OCI-LY1 (cell line): ENCODE measurements around the gene PSEN1.

Source experiments
- H2AFZ ChIP-seq: fragments of 200-600 bp; sonication (generic), shearing (Covaris generic); 2 replicates; pipeline ENCODE4 v1.6.0; 2014; ENCODE audit warnings: antibody characterized with exemption, mild to moderate bottlenecking, low read length
- H3F3A ChIP-seq: fragments of 200-600 bp; sonication (generic), shearing (Covaris generic); 2 replicates; pipeline ENCODE4 v1.6.0; 2014; ENCODE audit warnings: mild to moderate bottlenecking, antibody characterized with exemption, low read length, moderate library complexity; ENCODE audit not compliant: insufficient read depth
- H3K27ac ChIP-seq: fragments of 200-600 bp; sonication (generic); 2 replicates; pipeline ENCODE4 v1.5.1; 2014; ENCODE audit warnings: low read length, mixed run types, mild to moderate bottlenecking, low read depth; ENCODE audit not compliant: poor library complexity, severe bottlenecking
- H3K27me3 ChIP-seq: fragments of 200-600 bp; sonication (generic); 2 replicates; pipeline ENCODE4 v1.6.0; 2014; ENCODE audit warnings: antibody characterized with exemption, mild to moderate bottlenecking, low read length, moderate library complexity; ENCODE audit not compliant: insufficient read depth
- H3K36me3 ChIP-seq: fragments of 200-600 bp; sonication (generic); 2 replicates; pipeline ENCODE4 v1.6.1; 2014; ENCODE audit warnings: mild to moderate bottlenecking, antibody characterized with exemption, low read length, moderate library complexity, mixed read lengths; ENCODE audit not compliant: insufficient read depth
- H3K4me1 ChIP-seq: fragments of 200-600 bp; sonication (generic); 2 replicates; pipeline ENCODE4 v1.5.1; 2014; ENCODE audit warnings: mild to moderate bottlenecking, low read length, moderate library complexity; ENCODE audit not compliant: insufficient read depth, severe bottlenecking
- H3K4me2 ChIP-seq: fragments of 200-600 bp; sonication (generic), shearing (Covaris generic); 2 replicates; pipeline ENCODE4 v1.6.1; 2014; ENCODE audit warnings: low read length
- H3K4me3 ChIP-seq: fragments of 200-600 bp; sonication (generic); 2 replicates; pipeline ENCODE4 v1.5.1; 2014; ENCODE audit warnings: low read length, low read depth, mild to moderate bottlenecking, mixed read lengths; ENCODE audit not compliant: poor library complexity, severe bottlenecking
- H3K79me2 ChIP-seq: fragments of 200-600 bp; shearing (Covaris generic); 2 replicates; pipeline ENCODE4 v1.6.1; 2016; ENCODE audit warnings: mixed run types, low read length, mixed read lengths; ENCODE audit not compliant: insufficient read depth
- H3K9ac ChIP-seq: fragments of 200-600 bp; sonication (generic), shearing (Covaris generic); 2 replicates; pipeline ENCODE4 v1.6.1; 2014; ENCODE audit warnings: mild to moderate bottlenecking, low read length, mixed read lengths
- H3K9me2 ChIP-seq: fragments of 200-600 bp; sonication (generic), shearing (Covaris generic); 2 replicates; pipeline ENCODE4 v1.6.1; 2014; ENCODE audit warnings: low read depth, mild to moderate bottlenecking, low read length, mixed read lengths
- H3K9me3 ChIP-seq: fragments of 200-600 bp; shearing (Covaris generic); 2 replicates; pipeline ENCODE4 v1.6.1; 2014; ENCODE audit warnings: low read length, mixed read lengths
- H4K20me1 ChIP-seq: fragments of 200-600 bp; sonication (generic), shearing (Covaris generic); 2 replicates; pipeline ENCODE4 v1.6.0; 2016; ENCODE audit warnings: mild to moderate bottlenecking, low read length; ENCODE audit not compliant: insufficient read depth
- CTCF ChIP-seq: fragments of 200-600 bp; sonication (generic), shearing (Covaris generic); IDR thresholded peaks from 2 replicates; pipeline ENCODE4 v1.5.1; 2017; ENCODE audit warnings: mild to moderate bottlenecking, antibody characterized with exemption, low read length, moderate library complexity, mixed read lengths
- EZH2 ChIP-seq: fragments of 200-600 bp; sonication (generic), shearing (Covaris generic); IDR thresholded peaks from 2 replicates; pipeline ENCODE4 v1.8.0; 2017; ENCODE audit warnings: borderline replicate concordance, mixed run types, mild to moderate bottlenecking, antibody characterized with exemption, low read length, moderate library complexity, mixed read lengths

The PSEN1 gene

GRCh38 chr14:73105727-73106126, 30.6 kb upstream of the PSEN1 start:
- peaks cover 89% of the 10 kb centered on the region for H3K36me3 ChIP-seq
- no peaks in the 10 kb centered on the region for H3K9me3 ChIP-seq
- H3K9me2 ChIP-seq = no peaks in the 10 kb centered on the region
- no peaks in the 10 kb centered on the region for H3K4me1 ChIP-seq
- H3K27ac ChIP-seq = no peak overlapping the region
- H3K4me3 ChIP-seq = no peak overlapping the region
- H2AFZ ChIP-seq = no peak overlapping the region
- no peaks in the 10 kb centered on the region for H3K79me2 ChIP-seq
- H3K9ac ChIP-seq = no peak overlapping the region
- no peaks in the 10 kb centered on the region for H3F3A ChIP-seq
- no peak overlapping the region for H3K4me2 ChIP-seq
- H3K27me3 ChIP-seq = no peaks in the 10 kb centered on the region
- TF ChIP-seq EZH2 = no peak
- no peak for TF ChIP-seq CTCF
- H4K20me1 ChIP-seq = no peaks in the 10 kb centered on the region

DNA sequence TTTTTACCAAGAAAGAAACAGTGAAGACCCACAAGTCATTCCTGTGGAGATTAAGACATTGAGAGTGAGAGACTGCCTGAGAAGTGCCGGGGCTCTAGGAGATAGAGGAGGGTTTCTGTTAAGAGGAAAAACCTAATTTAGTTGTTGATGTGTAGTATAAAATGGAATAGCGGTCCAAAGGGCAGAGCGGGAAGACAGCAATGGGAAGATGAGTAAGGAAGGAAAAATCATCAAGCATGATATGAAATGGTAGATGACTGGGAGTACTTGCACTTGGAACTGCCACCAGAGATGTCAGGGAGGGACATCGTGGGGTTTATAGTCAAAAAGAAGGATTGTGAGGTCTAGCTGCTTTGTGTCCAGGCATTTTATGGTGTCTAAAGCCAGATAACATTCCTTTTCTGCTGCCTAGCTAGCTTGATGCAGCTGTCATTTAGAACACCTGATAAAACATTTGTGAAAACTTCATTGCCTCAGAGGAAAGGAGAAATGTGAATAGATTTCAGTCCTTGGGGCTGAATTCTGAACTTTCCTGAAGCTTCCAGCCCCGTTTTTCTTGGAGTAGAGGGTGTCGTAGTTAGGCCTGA, 20.1 kb upstream of the PSEN1 start:
- peaks cover 88% of the 10 kb centered on the region for H3K36me3 ChIP-seq
- no peak overlapping the region for H3K9ac ChIP-seq

DNA sequence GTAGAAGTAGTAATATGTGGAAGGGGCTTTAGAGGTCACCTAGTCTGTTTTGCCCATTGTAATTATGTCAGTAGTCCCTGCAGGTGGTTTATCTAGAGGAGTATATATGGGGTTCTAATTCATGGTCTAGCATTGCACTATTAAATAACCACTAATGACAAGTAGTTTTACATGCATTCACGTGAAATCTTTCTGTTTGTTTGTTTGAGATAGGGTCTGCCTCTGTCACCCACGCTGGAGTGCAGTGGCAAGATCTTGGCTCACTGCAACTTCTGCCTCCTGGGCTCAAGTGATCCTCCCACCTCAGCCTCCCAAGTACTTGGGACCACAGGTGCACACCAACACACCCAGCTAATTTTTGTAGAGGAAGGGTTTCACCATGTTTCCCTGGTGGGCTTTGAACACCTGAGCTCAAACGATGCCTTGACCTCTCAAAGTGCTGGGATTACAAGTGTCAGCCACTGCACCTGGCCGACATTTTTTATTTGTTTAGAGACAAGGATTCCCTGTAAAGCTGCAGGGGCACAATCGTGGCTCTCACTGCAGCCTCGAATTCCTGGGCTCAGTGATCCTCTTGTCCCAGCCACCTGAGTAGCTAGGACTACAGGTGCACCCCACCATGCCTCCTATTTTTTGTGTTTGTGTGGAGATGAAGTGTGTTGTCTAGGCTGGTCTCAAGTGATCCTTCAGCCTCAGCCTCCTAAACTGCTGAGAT, 12.0 kb upstream of the PSEN1 start:
- H3F3A ChIP-seq = no peaks in the 10 kb centered on the region; the same call in 1 of the 2 replicates
- no peaks in the 10 kb centered on the region for H3K27me3 ChIP-seq
- H3K9me3 ChIP-seq = no peaks in the 10 kb centered on the region
- H3K9ac ChIP-seq = no peak overlapping the region
- H3K4me2 ChIP-seq = no peak overlapping the region
- no peaks in the 10 kb centered on the region for H3K9me2 ChIP-seq
- H2AFZ ChIP-seq = no peak overlapping the region
- H3K4me1 ChIP-seq = no peaks in the 10 kb centered on the region
- no peaks in the 10 kb centered on the region for H3K79me2 ChIP-seq
- TF ChIP-seq CTCF (no peak), EZH2 (no peak)
- H3K4me3 ChIP-seq = no peak overlapping the region
- H3K36me3 ChIP-seq = peaks cover 63% of the 10 kb centered on the region
- no peak overlapping the region for H3K27ac ChIP-seq
- no peaks in the 10 kb centered on the region for H4K20me1 ChIP-seq

More for the DNA sequence above, 20.1 kb upstream of the PSEN1 start:
- H2AFZ ChIP-seq = no peak overlapping the region
- no peaks in the 10 kb centered on the region for H4K20me1 ChIP-seq
- no peaks in the 10 kb centered on the region for H3K27me3 ChIP-seq
- no peaks in the 10 kb centered on the region for H3K79me2 ChIP-seq
- no peaks in the 10 kb centered on the region for H3K9me3 ChIP-seq
- no peaks in the 10 kb centered on the region for H3K9me2 ChIP-seq
- no peak for TF ChIP-seq EZH2
- TF ChIP-seq CTCF = no peak
- H3K4me1 ChIP-seq = no peaks in the 10 kb centered on the region
- no peaks in the 10 kb centered on the region; the same call in 1 of the 2 replicates for H3F3A ChIP-seq
- no peak overlapping the region for H3K4me2 ChIP-seq
- H3K4me3 ChIP-seq = no peak overlapping the region
- H3K27ac ChIP-seq = no peak overlapping the region
